Suprapubic skin (tissue), 4 donors: ENCODE measurements around the gene RAPGEF2.
"Not testable (repeated sequence)": the region's sequence is repeated elsewhere in the genome, so short reads cannot be mapped to it uniquely, and the experiment has no call there.

ENCODE experiments used
- CTCF ChIP-seq, 2 donors: fragments of 200-600 bp in 1 of 2; fragments of 450-650 bp in 1 of 2; sonication (generic) in 1 of 2; IDR thresholded peaks; one replicate each; pipeline ENCODE4 v1.5.1; 2016 to 2019; ENCODE audit warnings: antibody characterized with exemption in 2 of 2, mild to moderate bottlenecking in 1 of 2, moderate library complexity in 1 of 2
- POLR2A ChIP-seq, 2 donors: fragments of 450-650 bp; IDR thresholded peaks; one replicate each; pipeline ENCODE4 v1.6.1; 2017; ENCODE audit warnings: antibody characterized with exemption in 2 of 2, mild to moderate bottlenecking in 2 of 2, moderate library complexity in 2 of 2
- POLR2AphosphoS5 ChIP-seq, 3 donors: sonication (generic); formaldehyde crosslinking; IDR thresholded peaks; one replicate each; pipeline ENCODE4 v1.6.1; 2017; ENCODE audit warnings: antibody characterized with exemption in 3 of 3

GRCh38 chr4:159379064-159379463 lies 276.2 kb downstream of the RAPGEF2 start:
- not testable (repeated sequence) for TF ChIP-seq POLR2A, CTCF, POLR2AphosphoS5 (IDR thresholded peaks at IDR 0.05)
